Measurements from ENCODE around the gene SLC34A1. TPM values are rescaled to one million over a fixed set of nuclear protein-coding genes. Genes with fewer than 3 reads are reported as not detected.

SLC34A1 gene
- total and polyA plus RNA-seq, 2 of the 13 experiments (the other 11 are each of a cell fraction or from before 2014, with no cell fraction given): 0.03 to 0.20 TPM

GRCh38 chr5:177378884-177379883 lies 5.0 kb upstream of the SLC34A1 start (continued):
- TF ChIP-seq ZBTB33 (CRISPR knock-in tag; IDR thresholded peaks at IDR 0.05): no peak
- 0 out of 2 replicates have a peak, but pooled peaks have one; percentile 44 for TF ChIP-seq MIER3 (CRISPR knock-in tag; IDR thresholded peaks at IDR 0.05; ENCODE audit: borderline replicate concordance)
- peak; percentile 62; the same call in 1 of the 2 replicates for TF ChIP-seq NCOR1 (IDR thresholded peaks at IDR 0.05; ENCODE audit: borderline replicate concordance, low read length)
- peak; percentile 60 for TF ChIP-seq NFAT5 (CRISPR knock-in tag; IDR thresholded peaks at IDR 0.05)
- no peak; the same call in 1 of the 2 replicates for TF ChIP-seq ETV6 (CRISPR knock-in tag; conservative IDR thresholded peaks at IDR 0.05)
- TF ChIP-seq ZFP90 (CRISPR knock-in tag; IDR thresholded peaks at IDR 0.05; ENCODE audit: borderline replicate concordance): peak; percentile 63; the same call in 1 of the 2 replicates
- no peak for TF ChIP-seq TOPORS (CRISPR knock-in tag; IDR thresholded peaks at IDR 0.05)
- TF ChIP-seq KMT2A (CRISPR knock-in tag; IDR thresholded peaks at IDR 0.05): no peak
- peak; percentile 75 for TF ChIP-seq MLX (CRISPR knock-in tag; IDR thresholded peaks at IDR 0.05)
- TF ChIP-seq TEF (CRISPR knock-in tag; IDR thresholded peaks at IDR 0.05): no peak
